Chondrocyte (in vitro differentiated cells): ENCODE measurements around the gene CARS1. TPM values are rescaled to one million over a fixed set of nuclear protein-coding genes. Genes with fewer than 3 reads are reported as not detected.

Experiments
- DNase-seq: peaks from one replicate; pipeline ENCODE4 v3.0.0; 2021; ENCODE audit warnings: mixed read lengths, low spot score
- H3K27ac Mint-ChIP-seq: one replicate; pipeline ENCODE4 v1.8.0; 2021; ENCODE audit warnings: mild to moderate bottlenecking, moderate library complexity, mixed read lengths; ENCODE audit not compliant: unreplicated experiment
- H3K27me3 Mint-ChIP-seq: 2 replicates; pipeline ENCODE4 v1.8.0; 2021; ENCODE audit warnings: low read depth, mixed read lengths
- H3K36me3 Mint-ChIP-seq: 2 replicates; pipeline ENCODE4 v1.8.0; 2021; ENCODE audit warnings: low read depth, mixed read lengths
- H3K4me1 Mint-ChIP-seq: 2 replicates; pipeline ENCODE4 v1.8.0; 2021; ENCODE audit warnings: low read depth, mild to moderate bottlenecking, mixed read lengths
- H3K4me3 Mint-ChIP-seq: one replicate; pipeline ENCODE4 v1.8.0; 2021; ENCODE audit warnings: mild to moderate bottlenecking, moderate library complexity, mixed read lengths; ENCODE audit not compliant: unreplicated experiment
- H3K9me3 Mint-ChIP-seq: 2 replicates; pipeline ENCODE4 v1.8.0; 2021; ENCODE audit warnings: low read depth, mixed read lengths
- CTCF ChIP-seq: fragments of 200-600 bp; sonication (generic); IDR thresholded peaks from 2 replicates; pipeline ENCODE4 v1.5.0; 2021; ENCODE audit warnings: antibody characterized with exemption, mild to moderate bottlenecking, moderate library complexity
- total RNA-seq: library from RNA; stranded (reverse); gene quantifications from 3 replicates; pipeline ENCODE4 v1.2.1, GENCODE V29; 2021

The CARS1 gene
- total RNA-seq, 1 donor from 2014 or later, result 106 TPM

GRCh38 chr11:3009481-3009880, 47.7 kb downstream of the CARS1 start:
- no peaks in the 10 kb centered on the region for H3K9me3 Mint-ChIP-seq
- H3K36me3 Mint-ChIP-seq, result peaks cover 30% of the 10 kb centered on the region
- TF ChIP-seq CTCF, result no peak
- peaks cover 14% of the 10 kb centered on the region for H3K4me1 Mint-ChIP-seq
- H3K27ac Mint-ChIP-seq, result no peak overlapping the region
- no peaks in the 10 kb centered on the region for H3K27me3 Mint-ChIP-seq
- H3K4me3 Mint-ChIP-seq, result no peak overlapping the region
- no peak for DNase-seq

- TF ChIP-seq CTCF, result no peak
- Mint-ChIP-seq H3K4me1 (peaks cover 12% of the 10 kb centered on the region), H3K36me3 (peaks cover 36% of the 10 kb centered on the region), H3K27ac (no peak overlapping the region), H3K4me3 (no peak overlapping the region), H3K9me3 (no peaks in the 10 kb centered on the region), H3K27me3 (no peaks in the 10 kb centered on the region)
- peak; percentile 50 for DNase-seq
Measured at GRCh38 chr11:3008746-3009336, 48.4 kb downstream of the CARS1 start.

GRCh38 chr11:3007404-3008010, 49.7 kb downstream of the CARS1 start:
- TF ChIP-seq CTCF, result no peak
- Mint-ChIP-seq H3K27ac (no peak overlapping the region), H3K4me1 (peaks cover 15% of the 10 kb centered on the region), H3K9me3 (no peaks in the 10 kb centered on the region), H3K36me3 (peaks cover 43% of the 10 kb centered on the region), H3K27me3 (no peaks in the 10 kb centered on the region), H3K4me3 (no peak overlapping the region)
- DNase-seq, result no peak

GRCh38 chr11:3006505-3007260, 50.5 kb downstream of the CARS1 start:
- Mint-ChIP-seq H3K9me3 (no peaks in the 10 kb centered on the region), H3K36me3 (peaks cover 45% of the 10 kb centered on the region), H3K4me1 (peaks cover 23% of the 10 kb centered on the region), H3K4me3 (no peak overlapping the region), H3K27ac (no peak overlapping the region), H3K27me3 (no peaks in the 10 kb centered on the region)
- peak; percentile 72 for DNase-seq
- no peak for TF ChIP-seq CTCF

DNA sequence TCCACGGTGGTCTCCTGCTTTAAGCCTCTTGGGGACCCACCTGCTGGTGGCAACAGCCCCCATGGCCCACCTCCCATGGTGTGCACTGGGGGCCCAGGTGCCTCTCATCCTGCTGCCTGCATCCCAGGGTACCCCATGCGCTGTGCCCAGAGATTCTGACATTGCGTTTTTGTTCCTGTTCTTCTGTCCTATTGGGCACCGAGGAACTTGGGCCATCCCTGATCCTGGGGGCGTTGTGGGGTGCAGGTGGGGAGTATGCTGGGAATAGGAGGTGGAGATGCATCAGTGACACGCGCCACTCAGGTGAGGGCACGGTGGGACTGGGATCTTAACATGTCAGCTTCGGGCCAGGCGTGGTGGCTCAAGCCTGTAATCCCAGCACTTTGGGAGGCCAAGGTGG, 52.7 kb downstream of the CARS1 start:
- no peak overlapping the region for H3K4me3 Mint-ChIP-seq
- peaks cover 44% of the 10 kb centered on the region for H3K4me1 Mint-ChIP-seq
- peak; percentile 77 for DNase-seq
- H3K27ac Mint-ChIP-seq, result no peak overlapping the region
- no peaks in the 10 kb centered on the region for H3K27me3 Mint-ChIP-seq
- no peaks in the 10 kb centered on the region for H3K9me3 Mint-ChIP-seq
- TF ChIP-seq CTCF, result no peak
- H3K36me3 Mint-ChIP-seq, result peaks cover 39% of the 10 kb centered on the region
